HG02678 (cell line): ENCODE data around the gene CACNG1.
"Not testable (repeated sequence)": the region's sequence is repeated elsewhere in the genome, so short reads cannot be mapped to it uniquely, and the experiment has no call there.

Experiments used
- ATAC-seq: cut with Tn5 transposase; IDR thresholded peaks from one replicate; pipeline ENCODE4 v1.9.1; 2021; ENCODE audit warnings: mild to moderate bottlenecking, moderate library complexity; ENCODE audit not compliant: unreplicated experiment

The CACNG1 gene

GRCh38 chr17:67074781-67075180 lies 30.4 kb downstream of the CACNG1 start:
- ATAC-seq, result no peak

DNA sequence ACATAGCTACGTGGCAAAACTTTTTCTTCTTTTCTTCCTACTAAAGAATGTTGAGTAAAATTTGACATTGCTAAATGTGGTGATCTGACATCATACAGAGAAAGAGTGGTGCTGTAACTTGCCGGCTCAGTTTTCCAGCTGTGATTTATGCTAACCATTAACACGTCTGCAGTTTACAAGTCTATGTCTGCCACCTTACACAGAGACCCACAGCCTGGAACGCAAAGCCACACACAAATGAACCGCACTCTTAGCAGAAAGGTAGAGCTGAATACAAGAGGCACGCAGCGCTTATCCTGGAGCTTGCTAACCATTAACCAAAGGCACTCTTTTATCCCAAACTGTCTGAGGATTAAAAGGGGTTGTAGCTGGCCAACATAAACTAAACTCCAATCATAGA lies 31.9 kb downstream of the CACNG1 start:
- no peak for ATAC-seq

GRCh38 chr17:67078292-67078691 lies 33.9 kb downstream of the CACNG1 start:
- ATAC-seq, result no peak

GRCh38 chr17:67079491-67079890 lies 35.1 kb downstream of the CACNG1 start:
- ATAC-seq, result no peak

- ATAC-seq, result no peak
These were observed 36.5 kb downstream of the CACNG1 start for GRCh38 chr17:67080804-67081203.

GRCh38 chr17:67082107-67082506 lies 37.8 kb downstream of the CACNG1 start:
- ATAC-seq, result peak; percentile 84

DNA sequence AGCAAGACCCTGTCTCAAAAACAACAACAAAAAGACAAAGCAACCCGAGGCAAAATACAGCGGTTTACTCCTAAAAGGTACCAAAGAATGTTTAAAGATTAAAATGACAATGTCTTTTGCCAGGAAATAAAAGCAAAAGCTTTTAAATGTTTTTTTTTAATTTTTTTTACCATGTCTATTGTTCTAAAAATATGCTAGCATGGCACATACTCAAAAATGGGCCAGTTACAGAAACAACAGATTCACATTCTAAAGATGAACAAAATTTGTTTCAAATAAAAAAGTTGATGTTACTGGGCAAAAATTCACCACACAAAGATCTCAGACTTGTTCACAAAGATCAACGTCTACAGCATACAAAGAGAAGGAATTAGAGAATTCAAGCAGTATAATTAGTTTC lies 41.1 kb downstream of the CACNG1 start:
- ATAC-seq, result no peak

DNA sequence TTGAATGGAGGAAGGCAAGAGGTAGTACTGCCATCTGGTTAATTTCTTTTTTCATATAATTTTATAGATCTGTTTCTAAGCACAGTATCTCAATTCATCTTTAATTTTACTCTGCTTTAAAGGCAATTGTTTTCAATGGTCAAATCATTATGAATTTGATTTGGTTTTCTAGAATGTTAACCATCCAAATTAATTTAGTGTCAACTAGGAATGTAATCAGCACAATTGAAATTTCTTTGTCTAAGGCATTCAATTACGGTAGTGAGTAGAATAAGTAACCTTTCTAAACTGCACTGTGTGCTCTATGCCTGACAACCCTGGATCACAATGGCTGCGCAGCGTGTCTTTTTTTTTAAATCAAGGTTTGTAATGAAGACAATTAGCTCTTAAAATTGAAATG lies 44.3 kb downstream of the CACNG1 start:
- ATAC-seq, result no peak

DNA sequence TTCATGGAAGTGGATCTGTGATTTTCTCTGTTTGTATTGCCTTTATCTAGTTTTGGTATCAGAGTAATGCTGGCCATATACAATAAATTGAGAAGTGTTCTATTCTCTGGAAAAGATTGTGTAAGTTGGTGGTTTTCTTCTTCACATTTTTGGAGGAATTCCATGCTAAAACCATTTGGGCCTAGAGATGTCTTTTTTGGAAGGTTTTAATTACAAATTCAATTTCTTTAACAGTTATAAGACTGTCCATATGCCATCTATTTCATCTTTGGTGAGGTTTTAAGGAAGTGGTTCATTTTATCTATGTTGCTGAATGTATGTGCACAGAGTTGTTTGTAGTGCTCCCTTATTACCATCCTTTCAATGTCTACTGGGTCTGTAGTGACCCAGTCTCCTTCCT lies 46.0 kb downstream of the CACNG1 start:
- no peak for ATAC-seq

DNA sequence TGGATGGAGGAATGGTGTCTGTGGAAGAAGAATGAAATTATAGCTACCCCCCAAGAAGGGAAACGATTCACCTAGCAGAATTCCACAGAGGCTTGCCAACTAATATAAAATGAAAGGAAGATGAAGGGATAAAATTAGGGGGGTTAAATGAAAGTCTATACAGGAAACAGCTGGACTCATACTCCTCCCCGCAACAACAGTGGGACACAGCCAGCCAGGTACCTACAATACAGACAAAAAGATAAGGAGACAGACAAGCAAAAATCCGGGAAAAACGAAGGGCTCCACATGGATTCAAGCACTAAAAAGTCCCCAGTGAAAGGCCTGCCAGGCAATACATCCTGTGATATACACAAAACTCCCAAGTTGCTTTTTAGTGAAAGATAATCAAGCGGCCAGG lies 47.9 kb downstream of the CACNG1 start:
- no peak for ATAC-seq

DNA sequence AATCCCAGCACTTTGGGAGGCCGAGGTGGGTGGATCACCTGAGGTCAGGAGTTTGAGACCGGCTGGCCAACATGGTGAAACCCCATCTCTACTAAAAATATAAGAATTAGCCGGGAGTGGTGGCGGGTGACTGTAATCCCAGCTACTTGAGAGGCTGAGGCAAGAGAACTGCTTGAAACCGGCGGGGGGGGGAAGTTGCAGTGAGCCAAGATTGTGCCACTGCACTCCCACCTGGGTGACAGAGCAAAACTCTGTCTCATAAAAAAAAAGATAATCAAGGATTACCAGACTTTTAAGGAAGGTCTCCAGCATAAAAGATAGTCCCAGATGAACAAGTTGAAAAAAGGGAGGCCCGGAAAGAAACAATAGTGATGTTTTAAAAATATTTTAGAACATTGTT lies 48.4 kb downstream of the CACNG1 start:
- not testable (repeated sequence) for ATAC-seq

DNA sequence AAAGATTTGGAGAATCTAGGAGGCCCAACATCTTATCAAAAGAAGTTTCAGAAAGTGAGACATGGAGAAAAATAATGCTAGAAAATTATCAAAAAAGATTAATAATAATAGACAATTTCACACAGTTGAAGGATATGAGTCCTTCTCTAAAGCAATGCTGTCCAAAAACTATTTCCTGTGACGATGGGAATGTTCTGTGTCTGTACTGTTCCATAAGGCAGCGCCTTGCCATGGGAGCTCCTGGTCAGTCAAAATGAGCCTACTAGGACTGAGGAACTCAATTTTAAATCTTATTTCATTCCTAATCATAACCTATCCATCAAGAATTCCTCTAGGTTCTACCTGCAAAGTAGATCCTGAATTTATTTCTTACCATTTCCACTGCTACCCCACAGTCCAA lies 49.0 kb downstream of the CACNG1 start:
- ATAC-seq, result no peak

DNA sequence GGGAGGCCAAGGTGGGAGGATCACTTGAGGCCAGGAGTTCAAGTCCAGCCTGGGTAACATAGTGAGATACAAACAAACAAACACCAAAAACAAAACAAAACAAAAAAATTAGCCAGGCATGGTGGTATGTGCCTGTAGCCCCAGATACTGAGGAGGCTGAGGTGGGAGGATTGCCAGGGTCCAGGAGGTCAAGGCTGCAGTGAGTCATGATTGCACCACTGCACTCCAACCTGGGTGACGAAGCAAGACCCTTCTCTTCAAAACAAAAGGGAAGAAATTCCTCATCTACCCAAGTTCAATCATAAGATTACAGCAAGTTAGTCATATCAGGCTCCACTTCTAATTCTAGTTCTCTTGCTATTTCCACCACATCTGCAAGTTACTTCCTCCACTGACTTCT lies 50.9 kb downstream of the CACNG1 start:
- ATAC-seq, result not testable (repeated sequence)

- ATAC-seq, result no peak
These were observed 51.4 kb downstream of the CACNG1 start for GRCh38 chr17:67095803-67096202.

- no peak for ATAC-seq
These were observed 52.3 kb downstream of the CACNG1 start for GRCh38 chr17:67096609-67097008.

- ATAC-seq, result no peak
These were observed 53.7 kb downstream of the CACNG1 start for GRCh38 chr17:67098006-67098405.

GRCh38 chr17:67104641-67105040 lies 60.3 kb downstream of the CACNG1 start:
- not testable (repeated sequence) for ATAC-seq

DNA sequence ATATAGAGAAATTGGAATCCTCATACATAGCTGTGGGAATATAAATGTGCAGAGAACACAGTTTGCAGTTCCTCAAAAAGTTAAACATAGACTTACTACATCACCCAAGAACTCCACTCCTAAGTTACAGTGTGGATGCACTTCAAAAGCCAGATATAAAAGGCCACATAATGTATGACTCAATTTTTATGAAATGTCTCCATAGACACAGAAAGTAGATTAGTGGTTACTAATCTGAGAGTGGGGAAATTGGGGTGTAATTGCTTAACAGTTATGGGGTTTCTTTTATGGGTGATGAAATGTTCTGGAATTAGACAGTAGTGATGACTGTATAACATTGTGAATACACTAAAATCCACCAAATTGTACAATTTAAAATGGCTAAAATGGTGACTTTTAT lies 60.9 kb downstream of the CACNG1 start:
- ATAC-seq, result no peak
